H1 (cell line): Measurements from ENCODE around the gene RPS6KA2. TPM values are rescaled to one million over a fixed set of nuclear protein-coding genes. Genes with fewer than 3 reads are reported as not detected.

Experiments used
- CTCF ChIA-PET: fragments of 300-600 bp; sonication (Branson Sonifier 250); formaldehyde crosslinking; loops from one replicate; lab custom pipeline; 2021; ENCODE audit not compliant: partially characterized antibody; lab: Charles Lee
- POLR2A ChIA-PET: fragments of 300-600 bp; sonication (Branson Sonifier 250); formaldehyde crosslinking; loops from one replicate; lab custom pipeline; 2021; ENCODE audit warnings: inconsistent platforms; ENCODE audit not compliant: partially characterized antibody; lab: Charles Lee
- DNase-seq, 2 experiments: peaks; one replicate each; pipeline versions ENCODE4 v3.0.0 to v3.0.0-alpha.2; 2010 to 2022; ENCODE audit warnings: low spot score in 2 of 2, low read depth in 1 of 2, mixed read lengths in 1 of 2
- FAIRE-seq: peaks from 2 replicates; lab custom pipeline; 2011; peaks lifted over from hg19 to GRCh38; lab: Jason Lieb, UNC
- H2AFZ ChIP-seq: 2 replicates; pipeline ENCODE4 v1.8.1; 2012; ENCODE audit warnings: low read length, inconsistent platforms
- H2AK5ac ChIP-seq: 2 replicates; pipeline ENCODE4 v1.6.1; 2013; ENCODE audit warnings: low read depth, low read length
- H2BK120ac ChIP-seq: replicated peaks from 2 replicates; pipeline ENCODE3; 2013; ENCODE audit warnings: low read depth, low read length, inconsistent platforms
- H2BK12ac ChIP-seq: 2 replicates; pipeline ENCODE4 v1.6.1; 2013; ENCODE audit warnings: low read depth, low read length
- H2BK15ac ChIP-seq: 2 replicates; pipeline ENCODE4 v1.6.1; 2013; ENCODE audit warnings: low read length
- H2BK20ac ChIP-seq: 2 replicates; pipeline ENCODE4 v1.6.1; 2013; ENCODE audit warnings: low read length
- H2BK5ac ChIP-seq: 2 replicates; pipeline ENCODE4 v1.6.1; 2013; ENCODE audit warnings: low read depth, low read length
- H3K14ac ChIP-seq: 2 replicates; pipeline ENCODE4 v1.6.1; 2013; ENCODE audit warnings: inconsistent platforms; ENCODE audit not compliant: insufficient read length
- H3K18ac ChIP-seq: 2 replicates; pipeline ENCODE4 v1.6.1; 2013; ENCODE audit warnings: low read length; ENCODE audit errors: extremely low read depth
- H3K23ac ChIP-seq: 2 replicates; pipeline ENCODE4 v1.6.1; 2013; ENCODE audit warnings: inconsistent platforms; ENCODE audit not compliant: insufficient read length
- H3K23me2 ChIP-seq: 2 replicates; pipeline ENCODE4 v1.6.1; 2013; ENCODE audit warnings: low read depth, low read length
- H3K27ac ChIP-seq: 2 replicates; pipeline ENCODE4 v1.6.1; 2011; ENCODE audit warnings: low read depth, low read length, inconsistent platforms
- H3K27me3 ChIP-seq, 4 experiments: replicated peaks in 1 of 4; 1 replicate in 1 of 4; 2 replicates in 3 of 4; pipeline versions ENCODE4 v1.6.1 to v1.8.1; 2011 to 2013; ENCODE audit warnings: low read length in 3 of 4, mild to moderate bottlenecking in 3 of 4, inconsistent platforms in 2 of 4, mixed read lengths in 2 of 4, moderate library complexity in 1 of 4; ENCODE audit not compliant: control insufficient read depth in 3 of 4, insufficient read depth in 3 of 4; ENCODE audit errors: extremely low read depth in 1 of 4
- H3K36me3 ChIP-seq, 4 experiments: 2 replicates each; pipeline versions ENCODE4 v1.6.1 to v1.8.1; 2011 to 2013; ENCODE audit warnings: mild to moderate bottlenecking in 4 of 4, low read length in 3 of 4, moderate library complexity in 2 of 4, control low read depth in 1 of 4, inconsistent platforms in 1 of 4; ENCODE audit not compliant: insufficient read depth in 4 of 4, control insufficient read depth in 2 of 4
- H3K4ac ChIP-seq: replicated peaks from 2 replicates; pipeline ENCODE3; 2013; ENCODE audit warnings: low read length, low read depth, mixed read lengths, inconsistent platforms; ENCODE audit not compliant: insufficient read length
- H3K4me1 ChIP-seq, 4 experiments: replicated peaks in 1 of 4; 1 replicate in 1 of 4; 2 replicates in 3 of 4; pipeline versions ENCODE4 v1.6.1 to v1.8.1; 2011 to 2013; ENCODE audit warnings: low read length in 3 of 4, inconsistent platforms in 2 of 4, mixed read lengths in 1 of 4; ENCODE audit not compliant: insufficient read depth in 4 of 4, control insufficient read depth in 3 of 4
- H3K4me2 ChIP-seq, 2 experiments: 2 replicates each; pipeline versions ENCODE4 v1.6.1 to v1.8.1; 2011 to 2013; ENCODE audit warnings: low read depth in 2 of 2, low read length in 2 of 2, control low read depth in 1 of 2, inconsistent platforms in 1 of 2, mild to moderate bottlenecking in 1 of 2; ENCODE audit not compliant: insufficient read depth in 1 of 2
- H3K4me3 ChIP-seq, 4 experiments: fragments of 200-600, 300-600 bp in 1 of 4; sonication (generic), shearing (Covaris generic), sonication (Bioruptor Twin) in 1 of 4; 2 replicates each; pipeline versions ENCODE4 v1.5.1 to v1.8.1; 2011 to 2016; ENCODE audit warnings: low read length in 4 of 4, low read depth in 3 of 4, control low read depth in 2 of 4, inconsistent platforms in 2 of 4, mild to moderate bottlenecking in 2 of 4, mixed read lengths in 1 of 4, moderate library complexity in 1 of 4; ENCODE audit not compliant: insufficient read depth in 2 of 4; ENCODE audit errors: extremely low read depth in 1 of 4
- H3K56ac ChIP-seq: replicated peaks from 2 replicates; pipeline ENCODE3; 2013; ENCODE audit warnings: low read depth, mild to moderate bottlenecking, mixed read lengths, low read length, inconsistent platforms; ENCODE audit not compliant: insufficient read length
- H3K79me1 ChIP-seq: 2 replicates; pipeline ENCODE4 v1.6.1; 2013; ENCODE audit warnings: low read depth, low read length, control low read depth
- H3K79me2 ChIP-seq, 2 experiments: 2 replicates each; pipeline versions ENCODE4 v1.6.1 to v1.8.1; 2012 to 2013; ENCODE audit warnings: low read length in 2 of 2, mild to moderate bottlenecking in 2 of 2, inconsistent platforms in 1 of 2; ENCODE audit not compliant: insufficient read depth in 2 of 2, control insufficient read depth in 1 of 2
- H3K9ac ChIP-seq, 4 experiments: replicated peaks in 1 of 4; 1 replicate in 1 of 4; 2 replicates in 3 of 4; pipeline versions ENCODE4 v1.6.1 to v1.8.1; 2011 to 2013; ENCODE audit warnings: low read depth in 3 of 4, low read length in 3 of 4, control low read depth in 2 of 4, mild to moderate bottlenecking in 2 of 4, moderate library complexity in 2 of 4, inconsistent platforms in 1 of 4; ENCODE audit errors: extremely low read depth in 1 of 4
- H3K9me3 ChIP-seq, 2 experiments: 2 replicates each; pipeline versions ENCODE4 v1.6.1 to v1.8.1; 2012 to 2013; ENCODE audit warnings: mild to moderate bottlenecking in 2 of 2, moderate library complexity in 2 of 2, control low read depth in 1 of 2, inconsistent platforms in 1 of 2, low read depth in 1 of 2, low read length in 1 of 2, mixed read lengths in 1 of 2; ENCODE audit not compliant: insufficient read depth in 2 of 2
- H4K20me1 ChIP-seq, 2 experiments: replicated peaks in 1 of 2; 2 replicates each; pipeline versions ENCODE3 to v1.8.1; 2011 to 2013; ENCODE audit warnings: inconsistent platforms in 2 of 2, low read length in 2 of 2, mild to moderate bottlenecking in 1 of 2; ENCODE audit not compliant: insufficient read depth in 2 of 2, control insufficient read depth in 1 of 2
- H4K5ac ChIP-seq: 2 replicates; pipeline ENCODE4 v1.6.1; 2013; ENCODE audit warnings: low read length, low read depth, mixed read lengths, inconsistent platforms; ENCODE audit not compliant: insufficient read length
- H4K8ac ChIP-seq: 2 replicates; pipeline ENCODE4 v1.8.0; 2013; ENCODE audit warnings: mild to moderate bottlenecking, moderate library complexity, low read length, inconsistent platforms; ENCODE audit not compliant: insufficient read depth; ENCODE audit errors: extremely low read depth
- H4K91ac ChIP-seq: replicated peaks from 2 replicates; pipeline ENCODE3; 2013; ENCODE audit warnings: low read length, mixed read lengths, inconsistent platforms; ENCODE audit not compliant: insufficient read length
- ATF3 ChIP-seq: IDR thresholded peaks from 2 replicates; pipeline ENCODE4 v1.6.1; 2011; ENCODE audit warnings: low read depth, mild to moderate bottlenecking, low read length; ENCODE audit not compliant: insufficient read depth
- CHD1 ChIP-seq: IDR thresholded peaks from 2 replicates; pipeline ENCODE4 v1.6.1; 2012; ENCODE audit warnings: low read depth, low read length, improper control_type of control experiment
- NRF1 ChIP-seq: IDR thresholded peaks from 2 replicates; pipeline ENCODE4 v1.6.1; 2011; ENCODE audit warnings: mild to moderate bottlenecking, low read depth, low read length, improper control_type of control experiment
- WGBS, 2 experiments: shearing (Covaris generic) in 1 of 2; methylation state at CpG; one replicate each; pipeline versions ENCODE4 v1.1.6 to v1.1.7; 2013 to 2015; ENCODE audit warnings: low lambda C conversion rate in 2 of 2, mixed read lengths in 2 of 2, inconsistent platforms in 1 of 2, low coverage in 1 of 2, missing lambda C conversion rate in 1 of 2; ENCODE audit not compliant: insufficient replicate concordance in 2 of 2, insufficient coverage in 1 of 2, insufficient read length in 1 of 2; ENCODE audit errors: extremely low coverage in 1 of 2, missing lambda C conversion rate in 1 of 2; 5-methylcytosine and 5-hydroxymethylcytosine counted together
- polyA plus RNA-seq, 7 experiments: library from polyadenylated mRNA; depleted of rRNA in 3 of 7; stranded (reverse) in 5 of 7; unstranded in 2 of 7; fragments of >200 nt in 5 of 7; fragments of 200-250 nt in 2 of 7; gene quantifications; 1 replicate in 5 of 7; 2 replicates in 1 of 7; 4 replicates in 1 of 7; pipeline versions ENCODE4 v1.2.1 to v1.2.3, GENCODE V29; 2011 to 2013; ENCODE audit warnings: missing spikeins in 2 of 7, mixed read lengths in 2 of 7
- total RNA-seq: library from RNA; stranded (reverse); fragmentation: NEBNext Ultra II Directional; extraction: Animal tissue kit (Norgen Biotek cat#: 25700); gene quantifications from 2 replicates; pipeline ENCODE4 v1.2.1, GENCODE V29; 2021

Gene RPS6KA2
- total and polyA plus RNA-seq, 2 of the 8 experiments (the other 6 are each of a cell fraction or from before 2014, with no cell fraction given) = 8.8 to 25.7 TPM

- H3K4me1 ChIP-seq = peaks cover 6 to 17% (median 11%) of the 10 kb centered on the region in 4 experiments
- no peak overlapping the region for H2BK120ac ChIP-seq
- POLR2A ChIA-PET = interaction anchor here (0.6 to 2.6 kb wide), 4 partner anchors 10 to 142 kb away, joined by 3 to 7 read pairs (median 4); no protein-coding TSS in a partner anchor
- H3K36me3 ChIP-seq = no peaks in the 10 kb centered on the region; a peak in 2 of 8 replicates
- H3K27ac ChIP-seq = no peak overlapping the region
- WGBS, 2 experiments = 86% methylated on average over 5 of the region's 5 CpGs; no CpG with 5 or more reads in 1 of the 2 experiments
- no peak overlapping the region for H3K56ac ChIP-seq
- FAIRE-seq (no peak), DNase-seq (no peak)
- peaks cover 5 to 11% of the 10 kb centered on the region in 2 experiments for H4K20me1 ChIP-seq
- peaks cover 4% of the 10 kb centered on the region for H3K23me2 ChIP-seq
- H2BK15ac ChIP-seq = no peak overlapping the region
- H3K9me3 ChIP-seq = no peaks in the 10 kb centered on the region
- H3K9ac ChIP-seq = no peak overlapping the region; a peak in 1 of 7 replicates
- H2BK20ac ChIP-seq = no peak overlapping the region
- H3K18ac ChIP-seq = no peak overlapping the region
- H3K4me2 ChIP-seq = no peak overlapping the region
- CTCF ChIA-PET = interaction anchor here (0.5 to 1.4 kb wide), 3 partner anchors 10 to 312 kb away, joined by 3 read pairs; no protein-coding TSS in a partner anchor
- H3K14ac ChIP-seq = no peak overlapping the region
- no peak overlapping the region for H3K4ac ChIP-seq
- H2AFZ ChIP-seq = no peak overlapping the region
- peaks cover 0 to 12% (median 5%) of the 10 kb centered on the region in 4 experiments; a peak in 3 of 7 replicates for H3K27me3 ChIP-seq
- no peak for TF ChIP-seq CHD1
- TF ChIP-seq ATF3 = no peak
- no peak for TF ChIP-seq NRF1
- H3K79me2 ChIP-seq = peaks cover 4 to 63% of the 10 kb centered on the region in 2 experiments
- H2BK5ac ChIP-seq = no peak overlapping the region
- no peak overlapping the region for H2BK12ac ChIP-seq
- H3K79me1 ChIP-seq = peaks cover 7% of the 10 kb centered on the region; the same call in 1 of the 2 replicates
- no peak overlapping the region for H4K5ac ChIP-seq
- no peak overlapping the region for H3K23ac ChIP-seq
- no peak overlapping the region for H4K91ac ChIP-seq
- H2AK5ac ChIP-seq = no peak overlapping the region
- no peak overlapping the region for H3K4me3 ChIP-seq
- no peak overlapping the region for H4K8ac ChIP-seq
These were observed 3.7 kb downstream of the RPS6KA2 start for GRCh38 chr6:166623318-166623717.
